ENCODE data around the gene RGPD8.

The RGPD8 gene

GRCh38 chr2:112451317-112451716, 17.9 kb upstream of the RGPD8 start:
- TF ChIP-seq GATA2 (IDR thresholded peaks at IDR 0.05; ENCODE audit: low read depth, low read length), result no peak
- TF ChIP-seq GATA3 (IDR thresholded peaks at IDR 0.05; ENCODE audit: low read depth, low read length), result no peak

- no peak for TF ChIP-seq GATA3 (IDR thresholded peaks at IDR 0.05; ENCODE audit: low read depth, low read length)
- TF ChIP-seq GATA2 (IDR thresholded peaks at IDR 0.05; ENCODE audit: low read depth, low read length), result no peak
Observed at GRCh38 chr2:112449854-112450253, 16.4 kb upstream of the RGPD8 start.

- TF ChIP-seq GATA2 (IDR thresholded peaks at IDR 0.05; ENCODE audit: low read depth, low read length) (no peak), GATA3 (IDR thresholded peaks at IDR 0.05; ENCODE audit: low read depth, low read length) (no peak)
Observed at GRCh38 chr2:112433932-112434730, 686 bp upstream of the RGPD8 start.

GRCh38 chr2:112345030-112346027, 88.1 kb downstream of the RGPD8 start:
- no peak for TF ChIP-seq GATA2 (IDR thresholded peaks at IDR 0.05; ENCODE audit: low read depth, low read length)
- no peak for TF ChIP-seq GATA3 (IDR thresholded peaks at IDR 0.05; ENCODE audit: low read depth, low read length)

- TF ChIP-seq GATA3 (IDR thresholded peaks at IDR 0.05; ENCODE audit: low read depth, low read length) (no peak), GATA2 (IDR thresholded peaks at IDR 0.05; ENCODE audit: low read depth, low read length) (no peak)
Observed at GRCh38 chr2:112343827-112344585, 89.4 kb downstream of the RGPD8 start.

GRCh38 chr2:112342067-112342550, 91.3 kb downstream of the RGPD8 start:
- TF ChIP-seq GATA3 (IDR thresholded peaks at IDR 0.05; ENCODE audit: low read depth, low read length), result no peak

- TF ChIP-seq GATA2 (IDR thresholded peaks at IDR 0.05; ENCODE audit: low read depth, low read length) (no peak), GATA3 (IDR thresholded peaks at IDR 0.05; ENCODE audit: low read depth, low read length) (no peak)
Observed at GRCh38 chr2:112340475-112341267, 92.8 kb downstream of the RGPD8 start.

GRCh38 chr2:112339986-112340385, 93.5 kb downstream of the RGPD8 start:
- TF ChIP-seq GATA3 (IDR thresholded peaks at IDR 0.05; ENCODE audit: low read depth, low read length), result no peak
- no peak for TF ChIP-seq GATA2 (IDR thresholded peaks at IDR 0.05; ENCODE audit: low read depth, low read length)

GRCh38 chr2:112335600-112335999, 97.8 kb downstream of the RGPD8 start:
- TF ChIP-seq GATA2 (IDR thresholded peaks at IDR 0.05; ENCODE audit: low read depth, low read length), result no peak

- TF ChIP-seq GATA2 (IDR thresholded peaks at IDR 0.05; ENCODE audit: low read depth, low read length), result no peak
- TF ChIP-seq GATA3 (IDR thresholded peaks at IDR 0.05; ENCODE audit: low read depth, low read length), result no peak
Observed at GRCh38 chr2:112332123-112332696, 101.2 kb downstream of the RGPD8 start.

- TF ChIP-seq GATA2 (IDR thresholded peaks at IDR 0.05; ENCODE audit: low read depth, low read length), result no peak
- TF ChIP-seq GATA3 (IDR thresholded peaks at IDR 0.05; ENCODE audit: low read depth, low read length), result no peak
Observed at GRCh38 chr2:112322919-112323318, 110.5 kb downstream of the RGPD8 start.

- TF ChIP-seq GATA2 (IDR thresholded peaks at IDR 0.05; ENCODE audit: low read depth, low read length) (no peak), GATA3 (IDR thresholded peaks at IDR 0.05; ENCODE audit: low read depth, low read length) (no peak)
Observed at GRCh38 chr2:112321375-112322320, 111.8 kb downstream of the RGPD8 start.

All from SH-SY5Y (cell line).